ENCODE data around the gene OTOP2.

DNA sequence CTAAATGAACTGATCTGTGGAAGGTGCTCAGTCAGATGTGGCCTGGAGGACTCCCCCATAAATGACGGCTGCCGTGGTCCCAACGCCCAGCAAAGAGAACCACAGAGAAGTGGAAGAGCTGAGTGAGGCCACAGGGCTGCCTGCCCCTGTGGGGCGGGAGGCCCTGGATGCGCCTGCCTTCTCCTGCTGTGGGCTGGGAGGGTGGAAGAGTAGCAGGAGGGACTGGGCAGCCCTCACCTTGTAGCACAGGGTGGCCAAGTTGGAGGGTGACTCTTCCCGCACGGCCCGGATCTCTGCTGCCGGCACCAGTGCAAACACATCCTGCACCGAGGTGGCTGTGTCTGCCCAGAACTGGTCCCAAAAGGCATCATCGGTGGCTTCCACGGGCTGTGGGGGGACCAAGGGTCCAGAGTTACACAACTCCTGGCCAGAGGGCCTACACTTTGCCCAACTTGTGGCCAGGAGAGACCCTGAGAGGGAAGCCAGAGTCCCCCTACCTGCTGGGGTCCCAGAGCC, 40.2 kb downstream of the OTOP2 start:
- no peak for TF ChIP-seq EZH2 (IDR thresholded peaks at IDR 0.05; ENCODE audit: low read length, unreplicated experiment)
- TF ChIP-seq, protein P1, sequence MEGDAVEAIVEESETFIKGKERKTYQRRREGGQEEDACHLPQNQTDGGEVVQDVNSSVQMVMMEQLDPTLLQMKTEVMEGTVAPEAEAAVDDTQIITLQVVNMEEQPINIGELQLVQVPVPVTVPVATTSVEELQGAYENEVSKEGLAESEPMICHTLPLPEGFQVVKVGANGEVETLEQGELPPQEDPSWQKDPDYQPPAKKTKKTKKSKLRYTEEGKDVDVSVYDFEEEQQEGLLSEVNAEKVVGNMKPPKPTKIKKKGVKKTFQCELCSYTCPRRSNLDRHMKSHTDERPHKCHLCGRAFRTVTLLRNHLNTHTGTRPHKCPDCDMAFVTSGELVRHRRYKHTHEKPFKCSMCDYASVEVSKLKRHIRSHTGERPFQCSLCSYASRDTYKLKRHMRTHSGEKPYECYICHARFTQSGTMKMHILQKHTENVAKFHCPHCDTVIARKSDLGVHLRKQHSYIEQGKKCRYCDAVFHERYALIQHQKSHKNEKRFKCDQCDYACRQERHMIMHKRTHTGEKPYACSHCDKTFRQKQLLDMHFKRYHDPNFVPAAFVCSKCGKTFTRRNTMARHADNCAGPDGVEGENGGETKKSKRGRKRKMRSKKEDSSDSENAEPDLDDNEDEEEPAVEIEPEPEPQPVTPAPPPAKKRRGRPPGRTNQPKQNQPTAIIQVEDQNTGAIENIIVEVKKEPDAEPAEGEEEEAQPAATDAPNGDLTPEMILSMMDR (conservative IDR thresholded peaks at IDR 0.05; ENCODE audit: low read depth, low read length) = no peak

Data from PC-3 (cell line).